ENCODE data around the gene OR13A1. TPM values are rescaled to one million over a fixed set of nuclear protein-coding genes. Genes with fewer than 3 reads are reported as not detected.

OR13A1 gene
- total and polyA plus RNA-seq, 8 donors = 0.40 TPM; not detected in 7

DNA sequence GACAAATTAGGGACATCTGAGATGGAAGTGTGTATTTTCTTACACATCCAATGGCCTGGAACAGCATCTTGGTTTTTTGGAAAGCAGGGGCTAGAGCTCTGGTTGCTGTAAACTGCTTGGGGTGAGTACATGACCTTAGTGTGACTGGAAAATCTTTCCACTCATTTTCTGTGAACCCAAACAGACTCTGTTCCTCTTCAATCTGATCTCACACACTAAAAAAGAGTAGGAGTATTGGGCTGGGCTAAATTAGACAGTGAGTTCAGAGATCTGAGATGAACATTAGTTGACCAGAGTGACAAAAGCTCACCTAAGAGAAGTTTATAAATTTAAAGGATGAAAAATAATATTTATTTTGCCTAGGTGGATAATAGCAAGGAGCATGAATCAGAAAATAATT, 59.2 kb downstream of the OR13A1 start:
- intact Hi-C loops (cut with DNase I; ENCODE audit: low total_unique reads) = no loop called here

DNA sequence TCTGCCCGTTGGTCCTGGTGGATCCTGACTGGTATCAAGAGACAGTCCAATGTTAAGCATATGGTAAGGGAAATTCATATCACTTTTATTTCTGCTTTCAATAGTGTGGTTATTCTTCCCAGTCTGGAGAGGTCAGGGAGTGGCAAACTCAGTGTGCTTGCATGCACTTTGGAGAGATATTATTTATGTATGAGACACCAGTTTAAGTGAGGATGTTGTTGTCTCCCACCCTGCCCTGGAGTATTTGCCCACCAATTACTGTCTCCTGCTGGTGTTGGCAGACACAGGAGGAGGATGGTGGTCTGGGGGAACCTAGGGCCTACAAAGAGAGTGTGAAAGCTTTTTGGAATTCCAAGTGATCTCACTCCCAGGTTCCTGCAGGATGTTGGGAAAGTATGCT, 59.7 kb downstream of the OR13A1 start:
- Histone ChIP-seq H3K36me3 (no peaks in the 10 kb centered on the region), H3K9me3 (no peaks in the 10 kb centered on the region), H3K27me3 (no peaks in the 10 kb centered on the region), H3K4me1 (peaks cover 0 to under 1% (median 0%) of the 10 kb centered on the region in 4 donors), H3K27ac (no peak overlapping the region), H3K4me3 (no peak overlapping the region)
- WGBS, 5 donors = 62 to 91% (median 82%) methylated on average over 1 of the region's 1 CpG
- no peak for DNase-seq
- intact Hi-C loops (cut with DNase I; ENCODE audit: low total_unique reads) = no loop called here
- TF ChIP-seq EP300 (IDR thresholded peaks at IDR 0.05) = no peak
- TF ChIP-seq, protein P1, sequence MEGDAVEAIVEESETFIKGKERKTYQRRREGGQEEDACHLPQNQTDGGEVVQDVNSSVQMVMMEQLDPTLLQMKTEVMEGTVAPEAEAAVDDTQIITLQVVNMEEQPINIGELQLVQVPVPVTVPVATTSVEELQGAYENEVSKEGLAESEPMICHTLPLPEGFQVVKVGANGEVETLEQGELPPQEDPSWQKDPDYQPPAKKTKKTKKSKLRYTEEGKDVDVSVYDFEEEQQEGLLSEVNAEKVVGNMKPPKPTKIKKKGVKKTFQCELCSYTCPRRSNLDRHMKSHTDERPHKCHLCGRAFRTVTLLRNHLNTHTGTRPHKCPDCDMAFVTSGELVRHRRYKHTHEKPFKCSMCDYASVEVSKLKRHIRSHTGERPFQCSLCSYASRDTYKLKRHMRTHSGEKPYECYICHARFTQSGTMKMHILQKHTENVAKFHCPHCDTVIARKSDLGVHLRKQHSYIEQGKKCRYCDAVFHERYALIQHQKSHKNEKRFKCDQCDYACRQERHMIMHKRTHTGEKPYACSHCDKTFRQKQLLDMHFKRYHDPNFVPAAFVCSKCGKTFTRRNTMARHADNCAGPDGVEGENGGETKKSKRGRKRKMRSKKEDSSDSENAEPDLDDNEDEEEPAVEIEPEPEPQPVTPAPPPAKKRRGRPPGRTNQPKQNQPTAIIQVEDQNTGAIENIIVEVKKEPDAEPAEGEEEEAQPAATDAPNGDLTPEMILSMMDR (IDR thresholded peaks at IDR 0.05) = no peak
- TF ChIP-seq POLR2AphosphoS5 (IDR thresholded peaks at IDR 0.05) = no peak
- no peak for TF ChIP-seq POLR2A (IDR thresholded peaks at IDR 0.05)

More for the DNA sequence above, 59.2 kb downstream of the OR13A1 start:
- DNase-seq = no peak
- TF ChIP-seq POLR2A (IDR thresholded peaks at IDR 0.05) (no peak), EP300 (IDR thresholded peaks at IDR 0.05) (no peak), POLR2AphosphoS5 (IDR thresholded peaks at IDR 0.05) (no peak)
- TF ChIP-seq, protein P1 (IDR thresholded peaks at IDR 0.05) = no peak
- Histone ChIP-seq H3K27ac (no peak overlapping the region), H3K36me3 (no peaks in the 10 kb centered on the region), H3K9me3 (no peaks in the 10 kb centered on the region), H3K4me3 (no peak overlapping the region), H3K4me1 (no peaks in the 10 kb centered on the region), H3K27me3 (no peaks in the 10 kb centered on the region)

DNA sequence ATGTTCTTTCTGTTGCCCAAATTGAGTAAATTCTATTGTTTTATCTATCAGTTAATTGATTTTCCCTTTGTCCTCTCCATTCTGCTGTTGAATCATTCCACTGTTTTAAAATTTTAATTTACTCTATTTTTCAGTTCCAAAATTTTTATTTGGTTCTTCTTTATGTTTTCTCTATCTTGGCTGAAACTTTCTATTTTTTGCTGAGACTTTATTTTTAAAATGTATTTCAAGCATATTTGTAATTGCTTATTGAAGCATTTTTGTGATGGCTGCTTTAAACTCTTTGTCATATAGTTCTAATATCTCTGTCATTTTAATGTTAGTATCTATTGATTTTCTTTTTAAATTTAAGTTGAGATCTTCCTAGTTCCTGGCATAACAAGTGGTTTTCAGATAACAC, 60.5 kb downstream of the OR13A1 start:
- peaks cover 0 to 9% (median 3%) of the 10 kb centered on the region in 4 donors for H3K4me1 ChIP-seq
- intact Hi-C loops (cut with DNase I; ENCODE audit: low total_unique reads) = no loop called here
- DNase-seq = no peak
- TF ChIP-seq EP300 (IDR thresholded peaks at IDR 0.05) (no peak), POLR2A (IDR thresholded peaks at IDR 0.05) (no peak), POLR2AphosphoS5 (IDR thresholded peaks at IDR 0.05) (no peak)
- TF ChIP-seq, protein P1 (IDR thresholded peaks at IDR 0.05) = no peak
- H3K27ac ChIP-seq = no peak overlapping the region
- H3K4me3 ChIP-seq = no peak overlapping the region
- H3K9me3 ChIP-seq = no peaks in the 10 kb centered on the region
- no peaks in the 10 kb centered on the region for H3K36me3 ChIP-seq
- no peaks in the 10 kb centered on the region for H3K27me3 ChIP-seq

DNA sequence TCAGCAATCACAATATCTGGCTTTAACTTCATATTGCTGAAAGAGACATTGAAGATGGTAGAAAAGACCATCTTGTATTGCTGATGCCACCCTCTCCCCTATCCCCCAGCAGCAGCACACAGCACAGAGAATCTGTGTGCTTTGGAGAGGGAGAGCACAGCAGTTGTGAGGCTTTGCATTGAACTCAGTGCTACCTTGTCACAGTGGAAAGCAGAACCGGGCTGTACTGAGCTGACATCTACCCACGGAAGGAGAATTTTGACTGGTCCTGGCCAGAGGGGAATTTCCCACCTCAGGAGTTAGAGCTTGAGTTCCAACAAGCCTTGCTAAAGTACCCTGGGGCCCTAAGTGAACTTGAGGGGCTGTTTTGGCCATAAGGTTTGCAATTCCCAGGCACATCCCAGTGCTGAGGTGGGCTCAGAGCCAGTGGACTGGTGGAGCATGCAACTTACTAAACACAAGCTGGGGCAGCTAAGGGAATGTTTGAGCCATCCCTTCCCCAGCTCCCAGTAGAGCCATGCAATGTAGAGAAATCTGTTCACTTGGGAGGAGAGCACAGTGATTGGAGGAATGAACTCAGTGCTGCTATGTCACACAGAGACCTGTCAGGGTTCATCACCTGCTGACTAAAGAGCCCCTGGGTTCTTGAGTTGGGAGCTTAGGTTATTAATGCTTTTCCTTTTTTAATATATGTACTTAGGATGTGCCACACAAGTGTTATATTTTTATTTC, 62.1 kb downstream of the OR13A1 start:
- WGBS, 5 donors = 44 to 76% (median 59%) methylated on average over 2 of the region's 2 CpGs
- intact Hi-C loops (cut with DNase I; ENCODE audit: low total_unique reads) = no loop called here

More for the DNA sequence above, 62.1 kb downstream of the OR13A1 start:
- no peaks in the 10 kb centered on the region for H3K36me3 ChIP-seq
- TF ChIP-seq POLR2AphosphoS5 (IDR thresholded peaks at IDR 0.05) = no peak
- TF ChIP-seq, protein P1 (IDR thresholded peaks at IDR 0.05) = no peak
- no peak for TF ChIP-seq EP300 (IDR thresholded peaks at IDR 0.05)
- TF ChIP-seq POLR2A (IDR thresholded peaks at IDR 0.05) = no peak
- H3K27ac ChIP-seq = no peak overlapping the region
- no peaks in the 10 kb centered on the region for H3K27me3 ChIP-seq
- DNase-seq = no peak
- H3K9me3 ChIP-seq = no peaks in the 10 kb centered on the region
- peaks cover 0 to 11% (median 4%) of the 10 kb centered on the region in 4 donors for H3K4me1 ChIP-seq
- H3K4me3 ChIP-seq = no peak overlapping the region

Other genes with a start within 250 kb of the OR13A1 start
- 10 to 100 TPM in 3 of 5 donors, 1 to 10 TPM in 2; 3.2 to 39.6 (median 18.1) TPM for gene ALOX5, start 58.6 kb upstream of the OR13A1 start, total RNA-seq
- 10 to 100 TPM in 1 of 3 donors, 1 to 10 TPM in 2; 6.3 to 11.1 (median 7.4) TPM for gene ALOX5, start 58.6 kb upstream of the OR13A1 start, polyA plus RNA-seq

Measured in stomach (tissue), 9 donors.